Endothelial cell (in vitro differentiated cells): ENCODE results near the gene ADAMTSL5. TPM values are rescaled to one million over a fixed set of nuclear protein-coding genes. Genes with fewer than 3 reads are reported as not detected.
A peak's percentile ranks its signal among the peaks of the same experiment; 100 is the strongest.

Experiments used
- DNase-seq: peaks from one replicate; pipeline ENCODE4 v3.0.0; 2021; ENCODE audit warnings: low spot score
- H3K27ac Mint-ChIP-seq: one replicate; pipeline ENCODE4 v1.8.0; 2021; ENCODE audit warnings: mixed read lengths, inconsistent platforms; ENCODE audit not compliant: unreplicated experiment
- H3K27me3 Mint-ChIP-seq: one replicate; pipeline ENCODE4 v1.8.0; 2021; ENCODE audit warnings: mild to moderate bottlenecking, moderate library complexity, mixed read lengths, inconsistent platforms; ENCODE audit not compliant: unreplicated experiment
- H3K36me3 Mint-ChIP-seq: one replicate; pipeline ENCODE4 v1.8.0; 2021; ENCODE audit warnings: mild to moderate bottlenecking, low read depth, mixed read lengths, inconsistent platforms; ENCODE audit not compliant: unreplicated experiment
- H3K4me1 Mint-ChIP-seq: one replicate; pipeline ENCODE4 v1.8.0; 2021; ENCODE audit warnings: mild to moderate bottlenecking, mixed read lengths, inconsistent platforms; ENCODE audit not compliant: unreplicated experiment
- H3K4me3 Mint-ChIP-seq: one replicate; pipeline ENCODE4 v1.8.0; 2021; ENCODE audit warnings: mild to moderate bottlenecking, mixed read lengths, inconsistent platforms; ENCODE audit not compliant: unreplicated experiment
- H3K9me3 Mint-ChIP-seq: one replicate; pipeline ENCODE4 v1.8.0; 2021; ENCODE audit warnings: mixed read lengths, inconsistent platforms; ENCODE audit not compliant: unreplicated experiment
- total RNA-seq: library from RNA; stranded (reverse); fragmentation: NEBNext Ultra II Directional; extraction: Animal tissue kit (Norgen Biotek cat#: 25700); gene quantifications from one replicate; pipeline ENCODE4 v1.2.1, GENCODE V29; 2021; ENCODE audit not compliant: unreplicated experiment
- TF ChIP-seq, protein P1 (sequence below): fragments of 200-600 bp; sonication (generic); IDR thresholded peaks from one replicate; pipeline ENCODE4 v1.5.0; 2021; ENCODE audit warnings: antibody characterized with exemption; ENCODE audit not compliant: unreplicated experiment

ADAMTSL5 gene
- total RNA-seq, 1 donor from 2014 or later: 0.18 TPM

- peaks cover 11% of the 10 kb centered on the region for H3K27me3 Mint-ChIP-seq
- H3K4me1 Mint-ChIP-seq: peaks cover 7% of the 10 kb centered on the region
- H3K9me3 Mint-ChIP-seq: no peaks in the 10 kb centered on the region
- TF ChIP-seq, protein P1, sequence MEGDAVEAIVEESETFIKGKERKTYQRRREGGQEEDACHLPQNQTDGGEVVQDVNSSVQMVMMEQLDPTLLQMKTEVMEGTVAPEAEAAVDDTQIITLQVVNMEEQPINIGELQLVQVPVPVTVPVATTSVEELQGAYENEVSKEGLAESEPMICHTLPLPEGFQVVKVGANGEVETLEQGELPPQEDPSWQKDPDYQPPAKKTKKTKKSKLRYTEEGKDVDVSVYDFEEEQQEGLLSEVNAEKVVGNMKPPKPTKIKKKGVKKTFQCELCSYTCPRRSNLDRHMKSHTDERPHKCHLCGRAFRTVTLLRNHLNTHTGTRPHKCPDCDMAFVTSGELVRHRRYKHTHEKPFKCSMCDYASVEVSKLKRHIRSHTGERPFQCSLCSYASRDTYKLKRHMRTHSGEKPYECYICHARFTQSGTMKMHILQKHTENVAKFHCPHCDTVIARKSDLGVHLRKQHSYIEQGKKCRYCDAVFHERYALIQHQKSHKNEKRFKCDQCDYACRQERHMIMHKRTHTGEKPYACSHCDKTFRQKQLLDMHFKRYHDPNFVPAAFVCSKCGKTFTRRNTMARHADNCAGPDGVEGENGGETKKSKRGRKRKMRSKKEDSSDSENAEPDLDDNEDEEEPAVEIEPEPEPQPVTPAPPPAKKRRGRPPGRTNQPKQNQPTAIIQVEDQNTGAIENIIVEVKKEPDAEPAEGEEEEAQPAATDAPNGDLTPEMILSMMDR: no peak
- no peak overlapping the region for H3K27ac Mint-ChIP-seq
- peaks cover 14% of the 10 kb centered on the region for H3K36me3 Mint-ChIP-seq
- no peak for DNase-seq
- H3K4me3 Mint-ChIP-seq: no peak overlapping the region
These were observed 36.9 kb downstream of the ADAMTSL5 start for GRCh38 chr19:1475751-1476437.

GRCh38 chr19:1474765-1475351 lies 38.0 kb downstream of the ADAMTSL5 start:
- peaks cover 9% of the 10 kb centered on the region for H3K36me3 Mint-ChIP-seq
- peaks cover 12% of the 10 kb centered on the region for H3K27me3 Mint-ChIP-seq
- TF ChIP-seq, protein P1: no peak
- DNase-seq: no peak
- no peak overlapping the region for H3K4me3 Mint-ChIP-seq
- no peaks in the 10 kb centered on the region for H3K9me3 Mint-ChIP-seq
- no peaks in the 10 kb centered on the region for H3K4me1 Mint-ChIP-seq
- H3K27ac Mint-ChIP-seq: no peak overlapping the region

- TF ChIP-seq, protein P1: no peak
- H3K4me3 Mint-ChIP-seq: no peak overlapping the region
- H3K27ac Mint-ChIP-seq: no peak overlapping the region
- H3K9me3 Mint-ChIP-seq: no peaks in the 10 kb centered on the region
- DNase-seq: no peak
- peaks cover 11% of the 10 kb centered on the region for H3K27me3 Mint-ChIP-seq
- H3K4me1 Mint-ChIP-seq: no peaks in the 10 kb centered on the region
- peaks cover 9% of the 10 kb centered on the region for H3K36me3 Mint-ChIP-seq
These were observed 38.6 kb downstream of the ADAMTSL5 start for GRCh38 chr19:1474011-1474764.

- DNase-seq: no peak
- TF ChIP-seq, protein P1: no peak
- peak overlapping the region; percentile 49 for H3K4me3 Mint-ChIP-seq
- H3K9me3 Mint-ChIP-seq: no peaks in the 10 kb centered on the region
- no peak overlapping the region for H3K27ac Mint-ChIP-seq
- peaks cover 11% of the 10 kb centered on the region for H3K27me3 Mint-ChIP-seq
- no peaks in the 10 kb centered on the region for H3K4me1 Mint-ChIP-seq
- H3K36me3 Mint-ChIP-seq: peaks cover 9% of the 10 kb centered on the region
These were observed 39.6 kb downstream of the ADAMTSL5 start for GRCh38 chr19:1473085-1473851.
